H9 (cell line): ENCODE measurements around the gene SLMAP. TPM values are rescaled to one million over a fixed set of nuclear protein-coding genes. Genes with fewer than 3 reads are reported as not detected.

Source experiments
- DNase-seq: peaks from one replicate; pipeline ENCODE4 v3.0.0-alpha.2; 2017
- H2AFZ ChIP-seq: one replicate; pipeline ENCODE4 v1.6.1; 2013; ENCODE audit warnings: mild to moderate bottlenecking, low read length, control low read depth, moderate library complexity
- H2AK5ac ChIP-seq: 2 replicates; pipeline ENCODE4 v1.6.1; 2013; ENCODE audit warnings: low read length, control low read depth, mixed read lengths; ENCODE audit not compliant: insufficient read length
- H2BK120ac ChIP-seq: one replicate; pipeline ENCODE4 v1.6.1; 2013; ENCODE audit warnings: low read depth, mild to moderate bottlenecking, low read length, control low read depth, inconsistent platforms; ENCODE audit not compliant: poor library complexity, severe bottlenecking
- H2BK12ac ChIP-seq: 2 replicates; pipeline ENCODE4 v1.6.1; 2013; ENCODE audit warnings: low read length, control low read depth, mixed read lengths, low read depth; ENCODE audit not compliant: insufficient read length
- H2BK15ac ChIP-seq: 2 replicates; pipeline ENCODE4 v1.6.1; 2013; ENCODE audit warnings: low read depth, low read length, control low read depth
- H2BK20ac ChIP-seq: one replicate; pipeline ENCODE4 v1.6.1; 2013; ENCODE audit warnings: low read depth, mild to moderate bottlenecking, low read length, control low read depth, inconsistent platforms; ENCODE audit not compliant: poor library complexity, severe bottlenecking
- H2BK5ac ChIP-seq: 2 replicates; pipeline ENCODE4 v1.6.1; 2013; ENCODE audit warnings: low read length, control low read depth, mixed read lengths; ENCODE audit not compliant: insufficient read length
- H3K14ac ChIP-seq: 2 replicates; pipeline ENCODE4 v1.6.1; 2013; ENCODE audit warnings: low read length, control low read depth; ENCODE audit not compliant: insufficient read depth
- H3K18ac ChIP-seq: 2 replicates; pipeline ENCODE4 v1.6.1; 2013; ENCODE audit warnings: low read depth, mild to moderate bottlenecking, mixed read lengths, low read length, control low read depth; ENCODE audit not compliant: insufficient read length
- H3K23ac ChIP-seq: 2 replicates; pipeline ENCODE4 v1.6.1; 2013; ENCODE audit warnings: low read length, control low read depth, mixed read lengths, low read depth; ENCODE audit not compliant: insufficient read length
- H3K23me2 ChIP-seq: 2 replicates; pipeline ENCODE4 v1.6.1; 2013; ENCODE audit warnings: low read depth, mild to moderate bottlenecking, mixed read lengths, low read length, control low read depth; ENCODE audit not compliant: insufficient read length, poor library complexity, severe bottlenecking
- H3K27ac ChIP-seq: 2 replicates; pipeline ENCODE4 v1.5.1; 2013; ENCODE audit warnings: low read length, control low read depth, mixed read lengths, low read depth; ENCODE audit not compliant: insufficient read length
- H3K27me3 ChIP-seq: 2 replicates; pipeline ENCODE4 v1.6.1; 2013; ENCODE audit warnings: low read length, control low read depth, inconsistent platforms; ENCODE audit not compliant: insufficient read depth
- H3K4ac ChIP-seq: 2 replicates; pipeline ENCODE4 v1.6.1; 2013; ENCODE audit warnings: low read depth, mild to moderate bottlenecking, control low read depth, inconsistent platforms, low read length, moderate library complexity
- H3K4me1 ChIP-seq: 2 replicates; pipeline ENCODE4 v1.6.1; 2013; ENCODE audit warnings: low read length, control low read depth, inconsistent platforms; ENCODE audit not compliant: insufficient read depth
- H3K4me2 ChIP-seq: 2 replicates; pipeline ENCODE4 v1.6.1; 2013; ENCODE audit warnings: low read length, control low read depth, mixed read lengths; ENCODE audit not compliant: insufficient read length, insufficient read depth
- H3K56ac ChIP-seq: 2 replicates; pipeline ENCODE4 v1.6.1; 2013; ENCODE audit warnings: low read depth, mild to moderate bottlenecking, mixed read lengths, low read length, control low read depth; ENCODE audit not compliant: insufficient read length
- H3K79me1 ChIP-seq: 2 replicates; pipeline ENCODE4 v1.6.1; 2013; ENCODE audit warnings: low read depth, mild to moderate bottlenecking, moderate library complexity, low read length, control low read depth, inconsistent platforms; ENCODE audit not compliant: insufficient read depth, poor library complexity, severe bottlenecking
- H3K79me2 ChIP-seq: 2 replicates; pipeline ENCODE4 v1.6.1; 2013; ENCODE audit warnings: low read length, control low read depth, inconsistent platforms; ENCODE audit not compliant: insufficient read depth
- H3K9ac ChIP-seq: 2 replicates; pipeline ENCODE4 v1.6.1; 2013; ENCODE audit warnings: low read length, control low read depth, mixed read lengths; ENCODE audit not compliant: insufficient read length; ENCODE audit errors: extremely low read depth
- H3K9me3 ChIP-seq: one replicate; pipeline ENCODE4 v1.6.1; 2013; ENCODE audit warnings: low read depth, low read length, inconsistent platforms; ENCODE audit not compliant: control insufficient read depth
- H3T11ph ChIP-seq: one replicate; pipeline ENCODE4 v1.6.1; 2013; ENCODE audit warnings: mild to moderate bottlenecking, low read length, control low read depth, inconsistent platforms
- H4K20me1 ChIP-seq: one replicate; pipeline ENCODE4 v1.6.1; 2013; ENCODE audit not compliant: control insufficient read depth, insufficient read length, insufficient read depth
- H4K5ac ChIP-seq: 2 replicates; pipeline ENCODE4 v1.6.1; 2013; ENCODE audit warnings: low read depth, mild to moderate bottlenecking, mixed read lengths, low read length, control low read depth; ENCODE audit not compliant: insufficient read length
- H4K8ac ChIP-seq: replicated peaks from 2 replicates; pipeline ENCODE4 v1.6.1; 2013; ENCODE audit warnings: low read length, control low read depth, mixed read lengths, low read depth; ENCODE audit not compliant: insufficient read length
- H4K91ac ChIP-seq: 2 replicates; pipeline ENCODE4 v1.6.1; 2013; ENCODE audit warnings: low read depth, mild to moderate bottlenecking, moderate library complexity, mixed read lengths, low read length, control low read depth; ENCODE audit not compliant: insufficient read length
- H3K27ac Mint-ChIP-seq, 3 experiments: 2 replicates in 2 of 3; 3 replicates in 1 of 3; pipeline ENCODE4 v1.8.0; 2020 to 2021; ENCODE audit warnings: mixed read lengths in 3 of 3, mild to moderate bottlenecking in 1 of 3, moderate library complexity in 1 of 3
- H3K27me3 Mint-ChIP-seq: 2 replicates; pipeline ENCODE4 v1.8.0; 2021; ENCODE audit warnings: low read depth, mild to moderate bottlenecking, moderate library complexity, mixed read lengths
- H3K36me3 Mint-ChIP-seq, 3 experiments: 2 replicates in 2 of 3; 3 replicates in 1 of 3; pipeline ENCODE4 v1.8.0; 2020 to 2021; ENCODE audit warnings: low read depth in 3 of 3, mixed read lengths in 3 of 3; ENCODE audit not compliant: insufficient read depth in 1 of 3
- H3K4me1 Mint-ChIP-seq, 2 experiments: 2 replicates each; pipeline ENCODE4 v1.8.0; 2020; ENCODE audit warnings: mixed read lengths in 2 of 2
- H3K4me3 Mint-ChIP-seq, 2 experiments: 2 replicates in 1 of 2; 3 replicates in 1 of 2; pipeline ENCODE4 v1.8.0; 2020 to 2021; ENCODE audit warnings: mild to moderate bottlenecking in 2 of 2, mixed read lengths in 2 of 2, moderate library complexity in 1 of 2
- H3K9me3 Mint-ChIP-seq, 2 experiments: 2 replicates in 1 of 2; 3 replicates in 1 of 2; pipeline ENCODE4 v1.8.0; 2020; ENCODE audit warnings: mild to moderate bottlenecking in 2 of 2, mixed read lengths in 2 of 2, moderate library complexity in 1 of 2
- CTCF ChIP-seq: fragments of 200-600 bp; sonication (generic); conservative IDR thresholded peaks from 3 replicates; pipeline ENCODE4 v1.8.0; 2021; ENCODE audit warnings: antibody characterized with exemption, mild to moderate bottlenecking
- WGBS: extraction: QIAGEN DNeasy Blood & Tissue Kit; methylation state at CpG from one replicate; pipeline ENCODE4 v1.1.7; 2013; ENCODE audit warnings: missing lambda C conversion rate, low lambda C conversion rate, mixed read lengths; ENCODE audit not compliant: insufficient read length; ENCODE audit errors: extremely low coverage; 5-methylcytosine and 5-hydroxymethylcytosine counted together
- total RNA-seq: library from RNA; stranded (reverse); gene quantifications from 2 replicates; pipeline ENCODE4 v1.2.1, GENCODE V29; 2021

SLMAP gene
- total RNA-seq, 1 experiment from 2014 or later: 65.1 TPM

- Histone ChIP-seq H3K9me3 (no peaks in the 10 kb centered on the region), H3K4me2 (no peak overlapping the region), H3K27ac (no peak overlapping the region), H2BK5ac (no peak overlapping the region), H3K23ac (no peak overlapping the region), H3K79me1 (no peaks in the 10 kb centered on the region), H3K4ac (no peak overlapping the region), H4K91ac (no peak overlapping the region), H2BK120ac (no peak overlapping the region), H4K8ac (no peak overlapping the region), H3T11ph (no peak overlapping the region), H3K23me2 (no peaks in the 10 kb centered on the region), H3K14ac (no peak overlapping the region), H3K18ac (no peak overlapping the region), H3K27me3 (no peaks in the 10 kb centered on the region), H2AFZ (no peak overlapping the region), H3K56ac (no peak overlapping the region), H3K9ac (no peak overlapping the region), H3K4me1 (no peaks in the 10 kb centered on the region), H2AK5ac (no peak overlapping the region), H2BK12ac (no peak overlapping the region), H4K5ac (no peak overlapping the region), H2BK15ac (no peak overlapping the region), H4K20me1 (no peaks in the 10 kb centered on the region), H2BK20ac (no peak overlapping the region), H3K79me2 (no peaks in the 10 kb centered on the region)
- Mint-ChIP-seq H3K27ac (no peak overlapping the region), H3K4me1 (no peaks in the 10 kb centered on the region), H3K9me3 (no peaks in the 10 kb centered on the region), H3K4me3 (no peak overlapping the region), H3K36me3 (peaks cover 4 to 27% (median 21%) of the 10 kb centered on the region in 3 experiments; a peak in 6 of 7 replicates), H3K27me3 (no peaks in the 10 kb centered on the region)
- no peak for TF ChIP-seq CTCF
- no CpG with 5 or more reads among the region's 4 CpGs for WGBS
- no peak for DNase-seq
These were observed 140.6 kb downstream of the SLMAP start for GRCh38 chr3:57896691-57897090.
